Pancreas (tissue), 10 donors: ENCODE data around the gene TICAM2. TPM values are rescaled to one million over a fixed set of nuclear protein-coding genes. Genes with fewer than 3 reads are reported as not detected.

Source experiments
- ATAC-seq, 4 donors: fragments of 200-7000 bp; cut with Tn5 transposase; one replicate each; pipeline versions ENCODE4 v1.8.0 to v1.9.1; 2020; ENCODE audit warnings: mild to moderate bottlenecking in 4 of 4, moderate library complexity in 4 of 4
- DNase-seq, 6 donors: peaks; one replicate each; pipeline ENCODE4 v3.0.0-alpha.2; 2020
- FAIRE-seq: peaks from 2 replicates; lab custom pipeline; 2012; peaks lifted over from hg19 to GRCh38; lab: Jason Lieb, UNC
- H3K27ac ChIP-seq, 4 donors: fragments of 200-600 bp; sonication (generic); 1 replicate in 3 of 4; 2 replicates in 1 of 4; pipeline versions ENCODE4 v1.5.0 to v1.8.0; 2020
- H3K27me3 ChIP-seq, 4 donors: fragments of 200-600 bp; one replicate each; pipeline ENCODE4 v1.8.0; 2021
- H3K36me3 ChIP-seq, 3 donors: fragments of 200-600 bp; sonication (generic) in 1 of 3; one replicate each; pipeline versions ENCODE4 v1.5.0 to v1.8.0; 2020 to 2021
- H3K4me1 ChIP-seq, 3 donors: fragments of 200-600 bp; one replicate each; pipeline ENCODE4 v1.8.0; 2021
- H3K4me3 ChIP-seq, 4 donors: fragments of 200-600 bp; sonication (generic) in 2 of 4; one replicate each; pipeline versions ENCODE4 v1.5.0 to v1.8.0; 2020 to 2021
- H3K9me3 ChIP-seq, 4 donors: fragments of 200-600 bp; one replicate each; pipeline ENCODE4 v1.8.0; 2021
- WGBS, 2 donors: extraction: QIAGEN DNeasy Blood & Tissue Kit; methylation state at CpG; one replicate each; pipeline ENCODE4 v1.1.7; 2013; 5-methylcytosine and 5-hydroxymethylcytosine counted together
- intact Hi-C, 3 donors: fragments of 100-400 bp; cut with DNase I; formaldehyde crosslinking; loops; one replicate each; pipeline versions ENCODE4 v1.11.1 to v1.14.2; 2022
- polyA plus RNA-seq, 2 donors: library from polyadenylated mRNA; stranded (reverse); fragments of 200-250 nt; gene quantifications; one replicate each; pipeline ENCODE4 v1.2.3, GENCODE V29; 2013
- total RNA-seq, 6 donors: library from RNA; stranded (reverse); fragmentation: NEBNext Ultra II Directional in 4 of 6; extraction: Animal tissue kit (Norgen Biotek cat#: 25700) in 4 of 6; gene quantifications; one replicate each; pipeline versions ENCODE4 v1.2.1 to v1.2.4, GENCODE V29; 2021 to 2023
- TF ChIP-seq, protein P1 (sequence below), 4 donors: fragments of 200-600 bp; sonication (generic) in 3 of 4; IDR thresholded peaks; one replicate each; pipeline versions ENCODE4 v1.5.0 to v1.8.0; 2021; ENCODE audit warnings: antibody characterized with exemption in 4 of 4
- donor health status: healthy with polysubstance abuse.
- donor health status: DM: no; HTN: no; CAD: no; lungs with moderate emphysema.
- donor health status: DM: no; HTN: no; CAD: no.
- donor health status: control.
- donor health status: control.
- donor health status: Bipolar disorder and iron deficiency.
- donor health status: DM: yes; HTN: yes; CAD: no.
- donor health status: DM: no; HTN: no; CAD: no.
- donor health status: DM: no; HTN: no; CAD: no.
- donor health status: DM: yes; HTN: yes; CAD: no.

Gene TICAM2
- total and polyA plus RNA-seq, 8 donors = 1.4 to 3.4 (median 2.0) TPM

DNA sequence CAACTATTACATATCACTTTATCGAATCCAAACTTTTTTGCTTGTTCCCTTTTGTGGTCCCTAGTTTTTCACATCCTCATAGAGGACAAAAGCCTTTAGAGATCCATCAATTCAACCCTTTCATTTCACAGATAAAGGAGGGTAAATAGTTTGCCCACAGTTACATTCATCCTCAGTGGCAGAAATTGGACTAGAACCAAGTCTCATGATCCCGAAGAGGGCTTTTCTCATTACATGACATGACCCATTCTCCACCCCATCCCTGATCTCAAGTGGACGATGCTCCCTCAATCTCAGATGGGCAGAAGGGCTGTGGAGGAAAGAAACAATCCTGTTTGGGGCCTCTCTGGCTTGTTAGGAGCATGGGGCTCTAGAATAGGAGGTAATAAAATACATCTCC is 23.1 kb downstream of the TICAM2 start:
- Histone ChIP-seq H3K4me1 (no peaks in the 10 kb centered on the region), H3K27me3 (no peaks in the 10 kb centered on the region), H3K9me3 (no peaks in the 10 kb centered on the region), H3K27ac (no peak overlapping the region), H3K4me3 (no peak overlapping the region), H3K36me3 (peaks cover 0 to 9% (median 0%) of the 10 kb centered on the region in 3 donors)
- WGBS, 2 donors = 80 to 85% methylated on average over 3 of the region's 3 CpGs
- DNase-seq (no peak), FAIRE-seq (no peak), ATAC-seq (no peak)
- TF ChIP-seq, protein P1, sequence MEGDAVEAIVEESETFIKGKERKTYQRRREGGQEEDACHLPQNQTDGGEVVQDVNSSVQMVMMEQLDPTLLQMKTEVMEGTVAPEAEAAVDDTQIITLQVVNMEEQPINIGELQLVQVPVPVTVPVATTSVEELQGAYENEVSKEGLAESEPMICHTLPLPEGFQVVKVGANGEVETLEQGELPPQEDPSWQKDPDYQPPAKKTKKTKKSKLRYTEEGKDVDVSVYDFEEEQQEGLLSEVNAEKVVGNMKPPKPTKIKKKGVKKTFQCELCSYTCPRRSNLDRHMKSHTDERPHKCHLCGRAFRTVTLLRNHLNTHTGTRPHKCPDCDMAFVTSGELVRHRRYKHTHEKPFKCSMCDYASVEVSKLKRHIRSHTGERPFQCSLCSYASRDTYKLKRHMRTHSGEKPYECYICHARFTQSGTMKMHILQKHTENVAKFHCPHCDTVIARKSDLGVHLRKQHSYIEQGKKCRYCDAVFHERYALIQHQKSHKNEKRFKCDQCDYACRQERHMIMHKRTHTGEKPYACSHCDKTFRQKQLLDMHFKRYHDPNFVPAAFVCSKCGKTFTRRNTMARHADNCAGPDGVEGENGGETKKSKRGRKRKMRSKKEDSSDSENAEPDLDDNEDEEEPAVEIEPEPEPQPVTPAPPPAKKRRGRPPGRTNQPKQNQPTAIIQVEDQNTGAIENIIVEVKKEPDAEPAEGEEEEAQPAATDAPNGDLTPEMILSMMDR (IDR thresholded peaks at IDR 0.05) = no peak
- intact Hi-C loops = loop anchor here in 1 of 3 donors (5.0 to 10.0 kb wide), 2 partner anchors 204 to 267 kb away; no protein-coding TSS in a partner anchor

DNA sequence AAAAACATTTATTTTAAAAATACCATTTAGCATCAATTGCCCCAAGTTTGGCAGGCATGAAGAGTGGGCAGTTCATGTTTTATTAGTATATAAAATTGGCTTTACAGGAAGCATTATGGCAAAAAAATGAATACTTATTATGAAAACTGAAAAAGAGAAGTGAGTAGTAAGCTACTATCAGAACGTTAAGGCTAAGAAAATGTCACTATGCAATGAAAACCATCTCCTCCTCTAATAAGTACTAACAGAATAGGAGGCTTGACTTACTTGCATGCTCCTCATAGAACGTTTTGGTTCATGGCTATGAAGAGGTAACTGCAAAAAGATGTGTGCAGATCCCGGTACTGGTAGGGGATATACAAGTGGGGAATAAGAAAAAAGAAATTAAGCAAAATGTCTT is 23.6 kb downstream of the TICAM2 start:
- FAIRE-seq (no peak), ATAC-seq (no peak), DNase-seq (no peak)
- no peak overlapping the region for H3K27ac ChIP-seq
- 77 to 83% methylated on average over 3 of the region's 3 CpGs for WGBS, 2 donors
- H3K4me3 ChIP-seq = no peak overlapping the region
- intact Hi-C loops = loop anchor here in 1 of 3 donors (5.0 to 10.0 kb wide), 2 partner anchors 204 to 266 kb away; no protein-coding TSS in a partner anchor
- H3K4me1 ChIP-seq = no peaks in the 10 kb centered on the region
- TF ChIP-seq, protein P1 (IDR thresholded peaks at IDR 0.05) = no peak
- no peaks in the 10 kb centered on the region for H3K27me3 ChIP-seq
- H3K36me3 ChIP-seq = peaks cover 0 to 9% (median 0%) of the 10 kb centered on the region in 3 donors
- H3K9me3 ChIP-seq = no peaks in the 10 kb centered on the region

DNA sequence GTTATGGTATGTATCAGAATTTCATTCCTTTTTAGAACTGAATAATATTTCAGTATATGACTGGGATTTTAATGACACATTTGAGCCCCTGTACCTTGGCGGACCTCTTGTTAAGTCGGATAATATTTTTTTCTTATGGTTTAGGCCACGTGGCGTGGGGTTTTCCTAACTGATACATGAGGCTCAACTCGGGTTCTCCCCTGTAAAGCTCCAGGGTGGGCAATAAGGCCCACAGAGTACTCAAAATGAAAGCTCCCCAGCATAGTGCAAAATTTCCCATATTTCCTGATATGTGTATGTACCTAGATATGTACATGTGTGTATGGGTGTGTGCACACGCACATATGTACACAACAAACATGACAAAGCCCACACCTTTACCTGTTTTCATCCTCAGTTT is 24.5 kb downstream of the TICAM2 start:
- DNase-seq (no peak), ATAC-seq (no peak), FAIRE-seq (no peak)
- no peaks in the 10 kb centered on the region for H3K27me3 ChIP-seq
- H3K9me3 ChIP-seq = no peaks in the 10 kb centered on the region
- H3K4me1 ChIP-seq = no peaks in the 10 kb centered on the region
- TF ChIP-seq, protein P1 (IDR thresholded peaks at IDR 0.05) = no peak
- intact Hi-C loops = loop anchor here in 1 of 3 donors (5.0 to 10.0 kb wide), 2 partner anchors 203 to 265 kb away; no protein-coding TSS in a partner anchor
- peaks cover 0 to 9% (median 0%) of the 10 kb centered on the region in 3 donors for H3K36me3 ChIP-seq
- H3K4me3 ChIP-seq = no peak overlapping the region
- 96 to 97% methylated on average over 6 of the region's 6 CpGs for WGBS, 2 donors
- no peak overlapping the region for H3K27ac ChIP-seq

DNA sequence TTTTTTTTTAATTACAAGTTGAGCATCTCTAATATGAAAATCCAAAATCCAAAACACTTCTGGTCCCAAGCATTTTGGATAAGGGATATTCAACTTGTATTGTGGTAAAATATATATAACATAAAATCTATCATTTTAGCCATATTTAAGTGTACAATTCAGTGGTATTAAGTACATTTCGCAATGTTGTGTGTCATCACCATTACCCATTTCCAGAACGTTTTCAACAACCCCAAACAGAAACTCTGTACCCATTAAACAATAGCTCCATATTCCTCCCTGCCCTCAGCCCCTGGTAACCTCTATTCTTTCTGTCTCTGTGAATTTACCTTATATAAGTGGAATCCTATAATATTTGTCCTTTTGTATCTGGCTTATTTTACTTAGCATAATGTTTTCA is 24.9 kb downstream of the TICAM2 start:
- H3K27me3 ChIP-seq = no peaks in the 10 kb centered on the region
- peaks cover 0 to 9% (median 0%) of the 10 kb centered on the region in 3 donors for H3K36me3 ChIP-seq
- H3K4me3 ChIP-seq = no peak overlapping the region
- TF ChIP-seq, protein P1 (IDR thresholded peaks at IDR 0.05) = no peak
- H3K4me1 ChIP-seq = peaks cover 0 to under 1% (median 0%) of the 10 kb centered on the region in 3 donors
- WGBS, 2 donors = 84% methylated on average over 2 of the region's 2 CpGs
- no peak for ATAC-seq
- no peak for FAIRE-seq
- intact Hi-C loops = loop anchor here in 1 of 3 donors (5.0 to 10.0 kb wide), 2 partner anchors 203 to 265 kb away; no protein-coding TSS in a partner anchor
- no peaks in the 10 kb centered on the region for H3K9me3 ChIP-seq
- H3K27ac ChIP-seq = no peak overlapping the region
- no peak for DNase-seq
